Large intestine (tissue), 3 donors: ENCODE measurements around the gene CMC4. TPM values are rescaled to one million over a fixed set of nuclear protein-coding genes. Genes with fewer than 3 reads are reported as not detected.

ENCODE experiments used
- DNase-seq, 2 donors: peaks; one replicate each; pipeline versions ENCODE4 v3.0.0 to v3.0.0-alpha.2; 2013
- H3K27ac ChIP-seq: one replicate; pipeline ENCODE4 v1.5.1; 2013; ENCODE audit warnings: low read length
- H3K27me3 ChIP-seq: 2 replicates; pipeline ENCODE4 v1.6.1; 2013; ENCODE audit warnings: low read length; ENCODE audit not compliant: control insufficient read depth, insufficient read depth
- H3K36me3 ChIP-seq: 2 replicates; pipeline ENCODE4 v1.6.1; 2013; ENCODE audit warnings: low read length; ENCODE audit not compliant: control insufficient read depth, insufficient read depth
- H3K4me1 ChIP-seq: one replicate; pipeline ENCODE4 v1.6.1; 2013; ENCODE audit warnings: low read length; ENCODE audit not compliant: control insufficient read depth, insufficient read depth
- H3K4me3 ChIP-seq: one replicate; pipeline ENCODE4 v1.5.1; 2013; ENCODE audit warnings: low read length
- H3K9me3 ChIP-seq: one replicate; pipeline ENCODE4 v1.6.1; 2013; ENCODE audit warnings: mild to moderate bottlenecking, low read depth, low read length, moderate library complexity; ENCODE audit not compliant: control insufficient read depth
- WGBS: methylation state at CpG from one replicate; pipeline ENCODE4 v1.1.5; 2013; ENCODE audit warnings: low lambda C conversion rate; ENCODE audit not compliant: insufficient coverage; 5-methylcytosine and 5-hydroxymethylcytosine counted together
- polyA plus RNA-seq: library from polyadenylated mRNA; unstranded; fragments of 120-200 nt; gene quantifications from one replicate; pipeline ENCODE4 v1.2.1, GENCODE V29; 2013

The CMC4 gene
- polyA plus RNA-seq, 1 donor: 9.1 TPM

DNA sequence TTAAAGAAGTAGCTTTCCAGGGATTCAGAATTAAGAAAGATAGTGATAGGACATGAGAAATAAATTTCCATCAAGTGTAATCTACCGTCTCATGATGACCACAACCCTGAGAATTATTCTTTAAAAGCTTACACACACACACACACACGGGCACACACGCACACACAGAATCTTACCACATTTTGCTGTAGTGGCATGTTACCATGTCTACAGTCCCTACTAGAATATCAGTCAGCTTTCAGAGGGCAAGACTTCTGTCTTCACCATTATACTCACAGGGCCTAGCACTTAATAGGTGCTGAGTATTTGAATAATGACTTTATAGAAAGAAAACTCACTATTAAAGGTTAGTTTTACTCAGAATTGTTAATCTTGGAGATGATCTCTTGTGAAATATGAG lies 15.4 kb downstream of the CMC4 start:
- Histone ChIP-seq H3K36me3 (peaks cover 15% of the 10 kb centered on the region), H3K27ac (no peak overlapping the region), H3K27me3 (no peaks in the 10 kb centered on the region), H3K9me3 (no peaks in the 10 kb centered on the region), H3K4me3 (no peak overlapping the region), H3K4me1 (peaks cover 2% of the 10 kb centered on the region)
- DNase-seq: no peak
- WGBS: no CpG with 5 or more reads among the region's 3 CpGs

DNA sequence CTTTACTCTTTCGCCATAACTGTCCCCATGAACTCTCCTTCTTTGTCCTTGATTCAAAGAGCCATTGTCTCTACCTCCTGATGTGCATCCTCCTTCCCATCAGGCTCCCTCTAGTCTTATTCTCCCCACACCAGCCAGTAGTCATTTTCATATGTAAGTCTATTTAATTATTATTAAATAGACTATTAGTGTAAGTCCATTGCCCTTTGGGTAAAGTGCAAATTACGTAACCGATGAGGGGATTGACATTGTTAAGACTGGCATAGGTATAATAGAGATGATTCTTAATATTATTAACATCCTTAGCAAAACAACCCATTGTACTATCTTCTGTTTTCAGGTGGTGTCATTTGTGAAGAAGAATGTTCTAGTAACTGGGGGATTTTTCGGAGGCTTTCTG lies 16.7 kb downstream of the CMC4 start:
- no peaks in the 10 kb centered on the region for H3K27me3 ChIP-seq
- no CpG with 5 or more reads among the region's 4 CpGs for WGBS
- H3K9me3 ChIP-seq: no peaks in the 10 kb centered on the region

DNA sequence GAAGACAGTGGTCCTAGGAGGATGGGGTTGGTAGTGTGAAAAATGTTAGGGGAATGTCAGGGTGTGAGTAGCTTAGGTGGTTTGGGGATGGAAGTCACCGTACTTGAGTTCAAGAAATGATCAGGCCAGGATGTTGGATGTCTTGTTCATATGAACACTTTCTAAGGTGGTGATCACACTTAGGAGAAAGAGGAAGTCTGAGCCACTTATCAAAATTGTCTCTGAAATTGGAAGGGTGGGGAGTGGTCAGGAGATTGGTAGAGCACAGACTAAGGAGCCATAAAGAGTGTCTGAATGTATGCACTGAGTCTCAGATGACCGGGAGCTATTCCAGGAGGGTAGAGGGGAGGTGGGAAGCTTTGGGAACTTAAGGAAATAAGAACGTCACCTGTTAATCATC lies 17.3 kb downstream of the CMC4 start:
- Histone ChIP-seq H3K27me3 (no peaks in the 10 kb centered on the region), H3K27ac (no peak overlapping the region), H3K4me1 (peaks cover 2% of the 10 kb centered on the region), H3K9me3 (no peaks in the 10 kb centered on the region), H3K4me3 (no peak overlapping the region), H3K36me3 (peaks cover 15% of the 10 kb centered on the region)
- no peak for DNase-seq
- no CpG with 5 or more reads among the region's 3 CpGs for WGBS

More for the DNA sequence above, 16.7 kb downstream of the CMC4 start:
- Histone ChIP-seq H3K4me3 (no peak overlapping the region), H3K4me1 (peaks cover 2% of the 10 kb centered on the region), H3K27ac (no peak overlapping the region), H3K36me3 (peaks cover 15% of the 10 kb centered on the region)
- no peak for DNase-seq

DNA sequence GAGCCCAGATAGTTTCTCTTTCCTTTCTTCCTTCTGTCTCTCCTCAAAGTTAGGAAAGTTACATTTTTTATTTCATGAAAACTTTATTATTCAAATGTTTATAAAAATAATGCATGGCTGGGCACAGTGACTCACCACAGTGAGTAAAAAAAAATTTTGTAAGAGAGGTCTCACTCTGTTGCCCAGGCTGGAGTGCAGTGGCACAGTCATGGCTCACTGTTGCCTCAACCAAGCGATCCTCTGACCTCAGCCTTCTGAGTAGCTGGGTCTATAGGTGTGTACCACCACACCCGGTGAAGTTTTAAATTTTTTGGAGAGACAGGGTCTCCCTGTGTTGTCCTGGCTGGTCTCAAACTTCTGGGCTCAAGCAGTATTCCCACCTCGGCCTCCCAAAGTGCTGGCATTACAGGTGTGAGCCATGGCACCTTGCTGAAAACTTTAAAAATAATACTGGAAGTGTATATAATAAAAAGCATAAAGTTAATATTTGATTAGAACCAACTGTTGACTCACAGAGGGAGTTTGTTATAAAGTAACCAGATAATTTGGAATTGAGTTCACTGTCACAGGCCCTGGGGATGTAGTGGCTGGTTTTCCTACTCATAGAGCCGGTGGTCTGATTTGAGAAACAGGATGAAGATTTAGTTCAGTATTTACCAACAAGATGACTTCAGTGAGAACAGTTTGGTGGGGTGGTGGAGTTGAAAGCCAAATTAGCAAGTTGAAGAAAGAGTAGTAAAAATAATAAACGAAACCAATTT lies 18.0 kb downstream of the CMC4 start:
- no peaks in the 10 kb centered on the region for H3K9me3 ChIP-seq
- H3K4me1 ChIP-seq: peaks cover 2% of the 10 kb centered on the region
- no peaks in the 10 kb centered on the region for H3K27me3 ChIP-seq
- WGBS: no CpG with 5 or more reads among the region's 5 CpGs
- H3K4me3 ChIP-seq: no peak overlapping the region
- peaks cover 16% of the 10 kb centered on the region for H3K36me3 ChIP-seq
- no peak for DNase-seq
- H3K27ac ChIP-seq: no peak overlapping the region

DNA sequence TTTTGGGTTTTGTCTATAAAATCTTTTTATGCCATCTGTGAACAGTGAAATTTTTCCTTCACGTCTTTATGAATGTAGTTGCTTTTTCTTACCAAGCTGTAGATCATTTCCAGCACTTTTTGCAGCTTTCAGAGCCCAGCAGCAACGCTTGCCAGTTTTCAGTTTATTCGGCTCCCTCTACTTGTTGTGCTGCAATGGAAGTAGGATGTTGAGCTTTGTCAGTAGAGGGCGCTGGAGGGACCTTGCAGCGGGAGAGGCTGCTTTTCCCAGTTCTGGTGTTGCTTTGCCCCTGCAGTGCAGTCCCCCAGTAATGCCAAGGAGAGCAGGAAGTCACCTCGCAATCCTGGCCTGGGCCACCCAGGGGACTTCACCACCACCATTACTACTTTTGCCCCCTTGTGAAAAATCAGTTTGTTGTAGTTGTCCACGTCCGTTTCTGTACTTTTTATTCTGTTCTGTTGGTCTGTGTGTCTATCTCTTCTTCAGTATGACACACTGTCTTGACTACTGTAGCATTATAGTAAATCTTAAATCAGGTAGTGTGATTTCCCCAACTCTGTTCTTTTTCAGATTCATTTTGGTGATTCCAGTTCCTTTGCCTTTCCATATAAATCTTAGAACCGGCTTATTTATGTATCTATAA lies 21.8 kb downstream of the CMC4 start:
- Histone ChIP-seq H3K9me3 (no peaks in the 10 kb centered on the region), H3K27me3 (no peaks in the 10 kb centered on the region), H3K4me3 (no peak overlapping the region), H3K4me1 (no peaks in the 10 kb centered on the region), H3K36me3 (peaks cover 24% of the 10 kb centered on the region), H3K27ac (no peak overlapping the region)
- peak in 1 of 2 donors; percentile 39 for DNase-seq
- no CpG with 5 or more reads among the region's 9 CpGs for WGBS

DNA sequence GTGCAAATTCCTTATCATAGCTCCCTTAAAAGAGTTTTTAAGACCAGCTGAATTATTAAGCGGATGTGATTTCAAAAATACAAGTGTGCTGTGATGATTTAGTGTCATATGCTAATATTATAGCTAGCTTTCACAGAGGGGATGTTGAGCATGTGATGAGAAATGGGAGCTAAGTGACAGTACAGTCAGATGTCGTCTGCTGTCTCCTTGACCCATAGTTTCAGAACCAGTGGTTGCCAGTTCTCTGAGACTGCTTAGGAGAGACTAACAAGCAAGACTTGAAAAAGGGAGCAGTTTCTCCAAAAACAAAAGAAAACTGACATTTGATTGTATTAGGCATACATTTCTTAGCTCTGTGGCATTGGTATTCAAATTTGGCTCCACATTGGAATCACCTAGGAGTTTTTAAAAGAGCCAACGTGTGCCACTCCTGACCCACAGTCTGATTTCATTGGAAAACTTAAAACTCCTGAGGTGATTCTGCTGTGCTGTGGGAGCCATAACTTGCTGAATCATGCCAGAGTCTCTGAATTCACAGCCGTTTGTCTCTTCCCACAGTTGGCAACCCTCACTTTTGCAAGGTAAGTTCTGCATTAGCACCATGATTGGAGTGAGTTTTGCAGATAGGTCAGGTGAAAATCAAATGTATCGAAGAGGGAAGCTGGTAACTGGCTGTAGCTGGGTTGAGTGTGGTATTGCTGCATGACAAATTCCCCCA lies 24.0 kb downstream of the CMC4 start:
- Histone ChIP-seq H3K9me3 (no peaks in the 10 kb centered on the region), H3K27me3 (no peaks in the 10 kb centered on the region), H3K4me1 (no peaks in the 10 kb centered on the region), H3K4me3 (no peak overlapping the region), H3K27ac (no peak overlapping the region), H3K36me3 (peaks cover 15% of the 10 kb centered on the region)
- DNase-seq: no peak
- WGBS: no CpG with 5 or more reads among the region's 5 CpGs

DNA sequence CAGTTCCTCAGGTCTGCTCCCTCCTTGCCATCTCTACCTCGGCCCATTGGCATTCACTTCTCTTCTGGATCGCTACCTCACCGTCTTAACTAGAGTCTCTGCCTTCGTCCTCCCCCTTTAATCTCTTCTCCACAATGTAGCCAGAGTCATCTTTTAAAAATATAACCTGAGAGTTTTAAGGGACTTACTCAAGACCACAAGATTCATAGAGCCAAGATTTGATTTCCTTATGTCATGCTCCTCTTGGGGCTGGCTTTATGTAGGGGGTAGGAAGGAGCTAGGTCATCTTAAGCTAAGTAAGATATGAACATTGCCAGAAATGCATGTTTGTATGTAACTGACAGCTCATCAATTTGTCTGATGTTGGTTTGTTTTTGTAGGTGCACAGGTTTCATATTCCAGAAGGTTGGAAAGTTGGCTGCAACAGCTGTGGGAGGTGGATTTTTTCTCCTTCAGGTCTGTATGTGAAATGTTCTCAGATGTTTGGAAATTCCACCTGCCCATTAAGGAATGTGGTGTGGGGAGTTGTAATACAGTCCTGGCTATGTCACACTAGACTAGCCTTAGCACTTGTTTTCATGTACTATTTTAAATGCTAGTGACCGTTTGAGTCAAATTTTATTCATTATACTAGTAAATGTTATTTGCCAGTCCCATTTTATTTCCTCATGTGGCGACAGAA lies 24.7 kb downstream of the CMC4 start:
- Histone ChIP-seq H3K4me1 (no peaks in the 10 kb centered on the region), H3K9me3 (no peaks in the 10 kb centered on the region), H3K27me3 (no peaks in the 10 kb centered on the region), H3K36me3 (peaks cover 11% of the 10 kb centered on the region), H3K4me3 (no peak overlapping the region), H3K27ac (no peak overlapping the region)
- no peak for DNase-seq
- no CpG with 5 or more reads among the region's 6 CpGs for WGBS

DNA sequence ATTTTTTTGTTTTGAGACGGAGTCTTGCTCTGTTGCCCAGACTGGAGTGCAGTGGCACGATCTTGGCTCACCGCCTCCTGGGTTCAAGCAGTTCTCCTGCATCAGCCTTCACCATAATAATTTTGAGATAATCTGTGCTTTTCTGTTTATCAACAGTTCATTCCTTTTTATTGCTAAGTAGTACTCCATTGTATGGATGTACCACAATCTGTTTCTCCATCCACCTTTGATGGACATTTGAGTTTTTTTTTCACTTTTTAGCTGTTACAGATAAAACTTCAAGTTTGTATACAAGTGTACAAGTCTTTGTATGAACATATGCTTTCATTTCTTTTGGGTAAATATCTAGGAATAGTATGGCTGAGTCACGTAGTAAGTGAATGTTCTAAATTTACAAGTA lies 35.2 kb downstream of the CMC4 start:
- no CpG with 5 or more reads among the region's 4 CpGs for WGBS
- Histone ChIP-seq H3K27ac (no peak overlapping the region), H3K27me3 (no peaks in the 10 kb centered on the region), H3K4me3 (no peak overlapping the region), H3K4me1 (no peaks in the 10 kb centered on the region), H3K36me3 (no peaks in the 10 kb centered on the region), H3K9me3 (no peaks in the 10 kb centered on the region)
- no peak for DNase-seq

DNA sequence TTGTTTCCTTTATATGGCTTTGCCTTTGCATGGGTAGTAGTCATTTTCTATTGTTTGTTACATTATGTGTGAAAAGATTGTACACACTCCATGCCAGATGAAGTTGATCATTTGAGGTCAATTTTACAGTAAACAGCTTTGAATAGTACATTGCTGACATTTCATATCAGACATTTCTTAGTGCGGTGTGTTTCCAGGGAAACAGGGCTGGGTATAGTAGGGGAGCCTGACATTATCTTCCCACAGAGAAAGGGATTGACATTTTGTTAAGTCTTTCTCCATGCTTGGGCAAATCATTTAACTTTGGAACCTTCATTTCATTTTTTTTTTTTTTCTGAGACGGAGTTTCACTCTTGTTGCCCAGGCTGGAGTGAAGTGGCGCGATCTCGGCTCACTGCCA lies 39.3 kb downstream of the CMC4 start:
- Histone ChIP-seq H3K27ac (no peak overlapping the region), H3K36me3 (no peaks in the 10 kb centered on the region), H3K4me1 (peaks cover 5% of the 10 kb centered on the region), H3K4me3 (no peak overlapping the region), H3K27me3 (no peaks in the 10 kb centered on the region), H3K9me3 (no peaks in the 10 kb centered on the region)
- no CpG with 5 or more reads among the region's 5 CpGs for WGBS
- DNase-seq: no peak

DNA sequence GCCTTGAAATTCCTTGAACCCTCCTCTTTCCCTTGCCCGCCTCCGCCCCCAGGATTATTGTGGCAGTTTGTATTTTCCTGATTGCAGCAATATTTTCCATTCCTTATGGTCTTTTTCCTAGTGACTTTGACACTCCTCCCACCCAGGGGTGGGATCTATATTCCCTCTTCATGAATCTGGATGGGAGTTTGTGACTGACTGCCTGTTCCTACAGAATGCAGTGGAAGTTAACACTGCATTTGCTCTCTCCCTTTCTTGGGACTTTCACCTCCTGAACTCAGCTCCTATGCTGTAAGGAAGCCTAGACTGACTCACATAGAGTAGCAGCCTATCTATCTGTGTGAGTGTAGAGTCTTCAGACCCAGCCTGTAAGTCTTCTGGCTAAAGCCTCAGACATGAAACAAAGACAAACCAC lies 42.1 kb downstream of the CMC4 start:
- peak in 1 of 2 donors; percentile 9 for DNase-seq
- Histone ChIP-seq H3K9me3 (no peaks in the 10 kb centered on the region), H3K36me3 (no peaks in the 10 kb centered on the region), H3K4me3 (no peak overlapping the region), H3K27ac (no peak overlapping the region), H3K27me3 (no peaks in the 10 kb centered on the region), H3K4me1 (peaks cover 9% of the 10 kb centered on the region)
- WGBS: no CpG with 5 or more reads among the region's 2 CpGs
